ENCODE data around the gene EBF3.

Gene EBF3

GRCh38 chr10:129970465-129971364, 6.6 kb upstream of the EBF3 start:
- DNase-seq, result no peak

- no peak for DNase-seq
Observed at GRCh38 chr10:129969911-129970464, 5.9 kb upstream of the EBF3 start.

- DNase-seq, result no peak
Observed at GRCh38 chr10:129969184-129969910, 5.3 kb upstream of the EBF3 start.

- peak; percentile 22 for DNase-seq
Observed at GRCh38 chr10:129968853-129969183, 4.7 kb upstream of the EBF3 start.

- DNase-seq, result no peak
Observed at GRCh38 chr10:129968020-129968852, 4.2 kb upstream of the EBF3 start.

GRCh38 chr10:129967579-129968019, 3.5 kb upstream of the EBF3 start:
- no peak for DNase-seq

GRCh38 chr10:129966889-129967578, 3.0 kb upstream of the EBF3 start:
- DNase-seq, result no peak

- DNase-seq, result no peak
Observed at GRCh38 chr10:129966370-129966888, 2.4 kb upstream of the EBF3 start.

GRCh38 chr10:129965959-129966358, 1.9 kb upstream of the EBF3 start:
- DNase-seq, result no peak

GRCh38 chr10:129965425-129965808, 1.3 kb upstream of the EBF3 start:
- DNase-seq, result no peak

- DNase-seq, result no peak
Observed at GRCh38 chr10:129964611-129965424, 744 bp upstream of the EBF3 start.

- no peak for DNase-seq
Observed at GRCh38 chr10:129962872-129963640, 1.0 kb downstream of the EBF3 start.

GRCh38 chr10:129962031-129962871, 1.8 kb downstream of the EBF3 start:
- no peak for DNase-seq

- DNase-seq, result no peak
Observed at GRCh38 chr10:129961157-129961701, 2.8 kb downstream of the EBF3 start.

GRCh38 chr10:129960481-129961156, 3.5 kb downstream of the EBF3 start:
- DNase-seq, result no peak

GRCh38 chr10:129959544-129960480, 4.3 kb downstream of the EBF3 start:
- DNase-seq, result no peak

All from NCI-H2029 (cell line).